A549 (cell line): ENCODE data around the gene PTGR1. TPM values are rescaled to one million over a fixed set of nuclear protein-coding genes. Genes with fewer than 3 reads are reported as not detected.

ENCODE experiments used
- ATAC-seq, 2 experiments: fragments of 200-7000 bp in 1 of 2; fragments of >200 bp in 1 of 2; cut with Nextera tagmentation in 1 of 2; cut with Tn5 transposase in 1 of 2; 3 replicates each; pipeline versions ENCODE4 v1.8.0 to v1.9.1; 2018 to 2020; ENCODE audit warnings: mild to moderate bottlenecking in 1 of 2, moderate library complexity in 1 of 2
- CTCF ChIA-PET: fragments of 300-600 bp; sonication (Branson Sonifier 250); formaldehyde crosslinking; extraction: SDS; loops from one replicate; lab custom pipeline; 2021; ENCODE audit warnings: antibody characterized with exemption, inconsistent platforms; lab: Yijun Ruan, JAX
- POLR2A ChIA-PET: fragments of 350-600 bp; formaldehyde crosslinking; extraction: SDS; loops from one replicate; lab custom pipeline; 2021; ENCODE audit warnings: antibody characterized with exemption, inconsistent platforms; lab: Yijun Ruan, JAX
- DNase-seq, 2 experiments: peaks; one replicate each; pipeline versions ENCODE4 v3.0.0 to v3.0.0-alpha.2; 2011 to 2016; ENCODE audit warnings: low read depth in 1 of 2, low spot score in 1 of 2
- FAIRE-seq: peaks from 2 replicates; lab custom pipeline; 2011; peaks lifted over from hg19 to GRCh38; lab: Jason Lieb, UNC
- H3K27ac ChIP-seq, 2 experiments: fragments of >200 bp; sonication (Bioruptor Twin); formaldehyde crosslinking; 3 replicates each; pipeline ENCODE4 v1.5.1; 2016 to 2017
- H3K4me1 ChIP-seq: fragments of >200 bp; sonication (Bioruptor Twin); formaldehyde crosslinking; 3 replicates; pipeline ENCODE4 v1.6.1; 2016
- H3K4me2 ChIP-seq: fragments of >200 bp; sonication (Bioruptor Twin); formaldehyde crosslinking; 3 replicates; pipeline ENCODE4 v1.6.1; 2016
- H3K4me3 ChIP-seq: fragments of >200 bp; sonication (Bioruptor Twin); formaldehyde crosslinking; 3 replicates; pipeline ENCODE4 v1.5.1; 2016
- H3K9me3 ChIP-seq: fragments of >200 bp; sonication (Bioruptor Twin); formaldehyde crosslinking; 3 replicates; pipeline ENCODE4 v1.6.1; 2016
- CBX2 ChIP-seq: fragments of 200-600 bp; sonication (generic); IDR thresholded peaks from 2 replicates; pipeline ENCODE4 v1.6.1; 2016; ENCODE audit warnings: low read depth, mild to moderate bottlenecking, borderline replicate concordance
- CHD4 ChIP-seq: fragments of 200-600 bp; sonication (generic); IDR thresholded peaks from 2 replicates; pipeline ENCODE4 v1.6.1; 2016; ENCODE audit warnings: antibody characterized with exemption, mild to moderate bottlenecking, borderline replicate concordance
- EHF ChIP-seq: fragments of 250-450 bp; sonication (Bioruptor Pico); IDR thresholded peaks from 2 replicates; pipeline ENCODE4 v1.5.0; 2020; ENCODE audit warnings: mild to moderate bottlenecking
- EHMT2 ChIP-seq: fragments of 200-600 bp; sonication (generic); IDR thresholded peaks from 2 replicates; pipeline ENCODE4 v1.6.1; 2016; ENCODE audit warnings: antibody characterized with exemption, low read depth, mild to moderate bottlenecking, moderate library complexity
- FOSB ChIP-seq: fragments of 250-450 bp; sonication (Bioruptor Pico); IDR thresholded peaks from 2 replicates; pipeline ENCODE4 v1.5.0; 2020; ENCODE audit warnings: mild to moderate bottlenecking, moderate library complexity
- FOSL2 ChIP-seq, 2 experiments: fragments of 450-650 bp in 1 of 2; fragments of >200 bp in 1 of 2; sonication (Bioruptor Twin) in 1 of 2; formaldehyde crosslinking; IDR thresholded peaks; 2 replicates each; pipeline versions ENCODE4 v1.5.0 to v1.6.1; 2016 to 2020; ENCODE audit warnings: mild to moderate bottlenecking in 1 of 2, moderate library complexity in 1 of 2
- FOXS1 ChIP-seq: fragments of 250-450 bp; sonication (Bioruptor Pico); IDR thresholded peaks from 2 replicates; pipeline ENCODE4 v1.5.0; 2020; ENCODE audit warnings: mild to moderate bottlenecking, moderate library complexity
- HOXA7 ChIP-seq: fragments of 250-450 bp; sonication (Bioruptor Pico); IDR thresholded peaks from 2 replicates; pipeline ENCODE4 v1.5.0; 2020; ENCODE audit warnings: mild to moderate bottlenecking, moderate library complexity
- HOXB13 ChIP-seq: fragments of 250-450 bp; sonication (Bioruptor Pico); IDR thresholded peaks from 2 replicates; pipeline ENCODE4 v1.5.0; 2020; ENCODE audit warnings: low read depth, mild to moderate bottlenecking, moderate library complexity
- HOXB5 ChIP-seq: fragments of 250-450 bp; sonication (Bioruptor Pico); IDR thresholded peaks from 2 replicates; pipeline ENCODE4 v1.5.0; 2020; ENCODE audit warnings: mild to moderate bottlenecking, moderate library complexity
- JUN ChIP-seq, 2 experiments: fragments of >200 bp; sonication (Bioruptor Twin); formaldehyde crosslinking; IDR thresholded peaks; 2 replicates in 1 of 2; 3 replicates in 1 of 2; pipeline ENCODE4 v1.6.1; 2016 to 2017
- JUNB ChIP-seq: fragments of >200 bp; sonication (Bioruptor Twin); formaldehyde crosslinking; IDR thresholded peaks from 2 replicates; pipeline ENCODE4 v1.6.1; 2016
- KDM1A ChIP-seq: fragments of 200-600 bp; sonication (generic); IDR thresholded peaks from 2 replicates; pipeline ENCODE4 v1.6.1; 2016; ENCODE audit warnings: low read depth, mild to moderate bottlenecking
- KDM5A ChIP-seq: fragments of 200-600 bp; sonication (generic); IDR thresholded peaks from 2 replicates; pipeline ENCODE4 v1.6.1; 2016; ENCODE audit warnings: antibody characterized with exemption, mild to moderate bottlenecking
- MAFK ChIP-seq: fragments of 450-650 bp; IDR thresholded peaks from 2 replicates; pipeline ENCODE4 v1.6.1; 2014; ENCODE audit not compliant: partially characterized antibody
- MAZ ChIP-seq: fragments of 150-350 bp; IDR thresholded peaks from 2 replicates; pipeline ENCODE4 v1.6.1; 2014; ENCODE audit warnings: antibody characterized with exemption, low read depth, low read length, borderline replicate concordance
- NPAS2 ChIP-seq: fragments of 250-450 bp; sonication (Bioruptor Pico); IDR thresholded peaks from 2 replicates; pipeline ENCODE4 v1.8.0; 2022; ENCODE audit warnings: mild to moderate bottlenecking, moderate library complexity, borderline replicate concordance
- PHF8 ChIP-seq: fragments of 200-600 bp; sonication (generic); IDR thresholded peaks from 2 replicates; pipeline ENCODE4 v1.6.1; 2016; ENCODE audit warnings: low read depth, mild to moderate bottlenecking, antibody characterized with exemption, moderate library complexity, borderline replicate concordance
- POLR2AphosphoS2 ChIP-seq: conservative IDR thresholded peaks from 2 replicates; pipeline ENCODE4 v1.6.1; 2012; ENCODE audit warnings: low read length, improper control_type of control experiment, inconsistent platforms
- RAD21 ChIP-seq, 2 experiments: fragments of >200 bp in 1 of 2; sonication (Bioruptor Twin) in 1 of 2; formaldehyde crosslinking in 1 of 2; IDR thresholded peaks in 1 of 2; conservative IDR thresholded peaks in 1 of 2; 2 replicates in 1 of 2; 3 replicates in 1 of 2; pipeline ENCODE4 v1.6.1; 2012 to 2018; ENCODE audit warnings: inconsistent platforms in 1 of 2
- RARB ChIP-seq: fragments of 250-450 bp; sonication (Bioruptor Pico); IDR thresholded peaks from 2 replicates; pipeline ENCODE4 v1.8.0; 2021; ENCODE audit warnings: mild to moderate bottlenecking, moderate library complexity
- RCOR1 ChIP-seq: fragments of 150-350 bp; IDR thresholded peaks from 2 replicates; pipeline ENCODE4 v1.6.1; 2014; ENCODE audit warnings: antibody characterized with exemption, low read length, low read depth
- SREBF2 ChIP-seq: fragments of 450-650 bp; IDR thresholded peaks from 2 replicates; pipeline ENCODE4 v1.6.1; 2014; ENCODE audit warnings: mild to moderate bottlenecking, moderate library complexity
- TP53 ChIP-seq: fragments of 250-450 bp; sonication (Bioruptor Pico); IDR thresholded peaks from 2 replicates; pipeline ENCODE4 v1.5.0; 2021; ENCODE audit warnings: mild to moderate bottlenecking, moderate library complexity
- ZC3H11A ChIP-seq: fragments of 450-650 bp; IDR thresholded peaks from 2 replicates; pipeline ENCODE4 v1.6.1; 2014; ENCODE audit warnings: antibody characterized with exemption, mild to moderate bottlenecking
- ZSCAN20 ChIP-seq: fragments of 250-450 bp; sonication (Bioruptor Pico); IDR thresholded peaks from 2 replicates; pipeline ENCODE4 v1.8.0; 2022; ENCODE audit warnings: mild to moderate bottlenecking, moderate library complexity
- WGBS: methylation state at CpG from one replicate; pipeline ENCODE4 v1.1.6; 2017; ENCODE audit errors: missing lambda C conversion rate; 5-methylcytosine and 5-hydroxymethylcytosine counted together
- polyA plus RNA-seq, 4 experiments: library from polyadenylated mRNA; depleted of rRNA in 3 of 4; stranded (reverse); fragments of >200 nt; fragmentation: RNase III in 1 of 4; extraction: RNeasy Plus Mini Kit Qiagen cat#74134 plus additional on column Dnase treatment in 1 of 4; gene quantifications; 2 replicates in 3 of 4; 3 replicates in 1 of 4; pipeline ENCODE4 v1.2.3, GENCODE V29; 2011 to 2017
- TF ChIP-seq, protein P1 (sequence below): fragments of 450-650 bp; IDR thresholded peaks from 2 replicates; pipeline ENCODE4 v1.6.1; 2014; ENCODE audit warnings: antibody characterized with exemption
- TF ChIP-seq, protein P2 (sequence below): fragments of >200 bp; sonication (Bioruptor Twin); formaldehyde crosslinking; IDR thresholded peaks from 2 replicates; pipeline ENCODE4 v1.6.1; 2016
- TF ChIP-seq, protein P3 (sequence below): IDR thresholded peaks from 2 replicates; pipeline ENCODE4 v1.6.1; 2012
- TF ChIP-seq, protein P4 (sequence below): IDR thresholded peaks from 2 replicates; pipeline ENCODE4 v1.6.1; 2012; ENCODE audit warnings: low read depth, borderline replicate concordance
- TF ChIP-seq, protein P5 (sequence below): fragments of 250-450 bp; sonication (Bioruptor Pico); IDR thresholded peaks from 2 replicates; pipeline ENCODE4 v1.5.0; 2020; ENCODE audit warnings: low read depth, mild to moderate bottlenecking, moderate library complexity
- TF ChIP-seq, protein P6 (sequence below): fragments of 250-450 bp; sonication (Bioruptor Pico); IDR thresholded peaks from 2 replicates; pipeline ENCODE4 v1.5.0; 2021; ENCODE audit warnings: mild to moderate bottlenecking, moderate library complexity, borderline replicate concordance
- TF ChIP-seq, protein P7 (sequence below): fragments of 150-350 bp; IDR thresholded peaks from 2 replicates; pipeline ENCODE4 v1.6.1; 2014; ENCODE audit warnings: low read depth, mild to moderate bottlenecking, low read length

PTGR1 gene
- polyA plus RNA-seq, 2 of the 4 experiments (the other 2 are of a cell fraction), result 552 to 672 TPM

DNA sequence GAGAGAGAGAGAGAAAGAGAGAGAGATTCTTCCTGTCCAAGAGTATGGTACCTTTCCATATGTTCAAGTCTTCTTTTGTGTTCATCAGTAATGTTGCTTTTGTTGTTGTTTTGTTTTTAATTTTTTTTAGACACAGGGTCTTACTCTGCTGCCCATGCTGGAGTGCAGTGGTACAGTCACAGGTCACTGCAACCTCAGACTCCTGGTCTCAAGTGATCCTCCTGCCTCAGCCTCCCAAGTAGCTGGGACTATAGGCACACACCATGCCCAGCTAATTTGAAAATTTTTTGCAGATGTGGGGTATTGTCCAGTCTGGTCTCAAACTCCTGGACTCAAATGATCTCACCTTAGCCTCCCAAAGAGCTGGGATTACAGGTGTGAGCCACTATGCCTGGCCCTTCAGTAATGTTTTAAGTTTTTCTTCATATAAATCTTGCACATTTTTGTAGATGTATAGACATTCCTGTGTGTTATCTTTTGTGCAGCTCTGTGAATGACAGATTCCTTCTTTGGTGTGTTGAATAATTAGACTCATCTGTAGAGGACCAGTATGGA is 38.2 kb downstream of the PTGR1 start:
- CTCF ChIA-PET, result no interaction called here

DNA sequence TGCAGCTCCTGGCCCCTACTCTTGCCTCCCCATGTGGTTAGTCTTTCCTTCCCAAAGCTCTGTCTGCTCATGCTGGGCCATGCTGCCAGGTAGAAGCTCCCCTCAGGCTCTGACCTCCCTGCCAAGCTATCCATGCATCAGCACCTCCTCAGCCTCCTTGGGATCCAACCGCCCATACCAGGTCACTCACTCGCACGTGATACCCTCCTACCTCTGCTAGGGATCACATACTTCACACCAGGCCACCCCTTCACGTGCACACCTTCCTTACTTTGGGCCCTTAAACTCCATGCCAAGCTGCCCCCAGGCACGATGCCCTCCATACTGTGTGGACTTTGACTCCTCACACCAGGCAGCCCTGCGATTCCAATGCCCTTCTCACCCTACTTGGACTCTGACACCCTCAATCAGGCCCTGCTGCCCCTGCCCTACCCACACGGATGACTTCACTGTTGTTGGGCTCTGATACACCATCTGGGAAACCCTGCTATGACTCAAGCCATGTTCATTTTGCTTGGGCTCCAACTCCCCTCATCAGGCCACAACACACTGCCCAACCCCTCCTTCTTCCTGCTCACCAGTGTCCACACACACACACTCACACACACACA is 40.3 kb downstream of the PTGR1 start:
- ChIA-PET POLR2A (interaction anchor here (0.6 to 1.0 kb wide), 2 partner anchors 76 to 102 kb away, joined by 3 to 4 read pairs; partner anchors contain the start of gene GNG10), CTCF (no interaction called here)
- DNase-seq, result peak in 1 of 2 experiments; percentile 53
- peak; percentile 68 to 69 for ATAC-seq
- Histone ChIP-seq H3K4me2 (no peak overlapping the region), H3K4me1 (no peaks in the 10 kb centered on the region), H3K9me3 (peaks cover 37% of the 10 kb centered on the region), H3K27ac (no peak overlapping the region), H3K4me3 (no peak overlapping the region)
- FAIRE-seq, result no peak
- 73% methylated on average over 7 of the region's 7 CpGs for WGBS
- TF ChIP-seq CHD4 (no peak), JUN (IDR thresholded peaks at IDR 0.05) (no peak), ZSCAN20 (CRISPR knock-in tag) (no peak), MAZ (no peak), FOSL2 (IDR thresholded peaks at IDR 0.05) (no peak), FOSL2 (CRISPR knock-in tag; IDR thresholded peaks at IDR 0.05) (peak; percentile 32), ZC3H11A (no peak), FOSB (CRISPR knock-in tag) (peak; percentile 46; the same call in 1 of the 2 replicates), MAFK (no peak), PHF8 (no peak), HOXA7 (CRISPR knock-in tag) (peak; percentile 71)
- TF ChIP-seq, protein P1, sequence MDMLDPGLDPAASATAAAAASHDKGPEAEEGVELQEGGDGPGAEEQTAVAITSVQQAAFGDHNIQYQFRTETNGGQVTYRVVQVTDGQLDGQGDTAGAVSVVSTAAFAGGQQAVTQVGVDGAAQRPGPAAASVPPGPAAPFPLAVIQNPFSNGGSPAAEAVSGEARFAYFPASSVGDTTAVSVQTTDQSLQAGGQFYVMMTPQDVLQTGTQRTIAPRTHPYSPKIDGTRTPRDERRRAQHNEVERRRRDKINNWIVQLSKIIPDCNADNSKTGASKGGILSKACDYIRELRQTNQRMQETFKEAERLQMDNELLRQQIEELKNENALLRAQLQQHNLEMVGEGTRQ, result no peak
- TF ChIP-seq, protein P2, sequence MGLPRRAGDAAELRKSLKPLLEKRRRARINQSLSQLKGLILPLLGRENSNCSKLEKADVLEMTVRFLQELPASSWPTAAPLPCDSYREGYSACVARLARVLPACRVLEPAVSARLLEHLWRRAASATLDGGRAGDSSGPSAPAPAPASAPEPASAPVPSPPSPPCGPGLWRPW, result no peak

More for the DNA sequence above, 38.2 kb downstream of the PTGR1 start:
- FAIRE-seq (no peak), ATAC-seq (no peak; a peak in 2 of 6 replicates), DNase-seq (peak in 1 of 2 experiments; percentile 42)
- Histone ChIP-seq H3K27ac (no peak overlapping the region), H3K4me1 (no peaks in the 10 kb centered on the region), H3K4me3 (no peak overlapping the region), H3K9me3 (peaks cover 17% of the 10 kb centered on the region), H3K4me2 (no peak overlapping the region)
- POLR2A ChIA-PET, result no interaction called here
- TF ChIP-seq POLR2AphosphoS2 (peak; percentile 78; the same call in 1 of the 2 replicates), ZC3H11A (no peak), JUNB (no peak), FOSB (CRISPR knock-in tag) (peak; percentile 90), HOXB13 (CRISPR knock-in tag) (no peak), HOXA7 (CRISPR knock-in tag) (peak; percentile 92; the same call in 1 of the 2 replicates), RCOR1 (no peak), RARB (CRISPR knock-in tag) (peak; percentile 76; the same call in 1 of the 2 replicates), HOXB5 (CRISPR knock-in tag) (no peak), FOXS1 (CRISPR knock-in tag) (no peak), KDM5A (no peak), SREBF2 (no peak), NPAS2 (CRISPR knock-in tag) (no peak), JUN (IDR thresholded peaks at IDR 0.05) (0 out of 5 replicates have a peak, but pooled peaks of 1 of the 2 experiments have one; percentile 3), EHF (CRISPR knock-in tag) (no peak), CBX2 (no peak), RAD21 (conservative IDR thresholded peaks at IDR 0.05 in 1 of 2, IDR thresholded peaks at IDR 0.05 in 1 of 2) (no peak), EHMT2 (no peak), TP53 (CRISPR knock-in tag) (0 out of 2 replicates have a peak, but pooled peaks have one; percentile 7), KDM1A (no peak), ZSCAN20 (CRISPR knock-in tag) (no peak)
- TF ChIP-seq, protein P3, sequence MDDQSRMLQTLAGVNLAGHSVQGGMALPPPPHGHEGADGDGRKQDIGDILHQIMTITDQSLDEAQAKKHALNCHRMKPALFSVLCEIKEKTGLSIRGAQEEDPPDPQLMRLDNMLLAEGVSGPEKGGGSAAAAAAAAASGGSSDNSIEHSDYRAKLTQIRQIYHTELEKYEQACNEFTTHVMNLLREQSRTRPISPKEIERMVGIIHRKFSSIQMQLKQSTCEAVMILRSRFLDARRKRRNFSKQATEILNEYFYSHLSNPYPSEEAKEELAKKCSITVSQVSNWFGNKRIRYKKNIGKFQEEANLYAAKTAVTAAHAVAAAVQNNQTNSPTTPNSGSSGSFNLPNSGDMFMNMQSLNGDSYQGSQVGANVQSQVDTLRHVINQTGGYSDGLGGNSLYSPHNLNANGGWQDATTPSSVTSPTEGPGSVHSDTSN, result no peak
- TF ChIP-seq, protein P4, sequence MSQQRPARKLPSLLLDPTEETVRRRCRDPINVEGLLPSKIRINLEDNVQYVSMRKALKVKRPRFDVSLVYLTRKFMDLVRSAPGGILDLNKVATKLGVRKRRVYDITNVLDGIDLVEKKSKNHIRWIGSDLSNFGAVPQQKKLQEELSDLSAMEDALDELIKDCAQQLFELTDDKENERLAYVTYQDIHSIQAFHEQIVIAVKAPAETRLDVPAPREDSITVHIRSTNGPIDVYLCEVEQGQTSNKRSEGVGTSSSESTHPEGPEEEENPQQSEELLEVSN, result no peak
- TF ChIP-seq, protein P5, sequence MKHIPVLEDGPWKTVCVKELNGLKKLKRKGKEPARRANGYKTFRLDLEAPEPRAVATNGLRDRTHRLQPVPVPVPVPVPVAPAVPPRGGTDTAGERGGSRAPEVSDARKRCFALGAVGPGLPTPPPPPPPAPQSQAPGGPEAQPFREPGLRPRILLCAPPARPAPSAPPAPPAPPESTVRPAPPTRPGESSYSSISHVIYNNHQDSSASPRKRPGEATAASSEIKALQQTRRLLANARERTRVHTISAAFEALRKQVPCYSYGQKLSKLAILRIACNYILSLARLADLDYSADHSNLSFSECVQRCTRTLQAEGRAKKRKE (CRISPR knock-in tag), result no peak
- TF ChIP-seq, protein P6, sequence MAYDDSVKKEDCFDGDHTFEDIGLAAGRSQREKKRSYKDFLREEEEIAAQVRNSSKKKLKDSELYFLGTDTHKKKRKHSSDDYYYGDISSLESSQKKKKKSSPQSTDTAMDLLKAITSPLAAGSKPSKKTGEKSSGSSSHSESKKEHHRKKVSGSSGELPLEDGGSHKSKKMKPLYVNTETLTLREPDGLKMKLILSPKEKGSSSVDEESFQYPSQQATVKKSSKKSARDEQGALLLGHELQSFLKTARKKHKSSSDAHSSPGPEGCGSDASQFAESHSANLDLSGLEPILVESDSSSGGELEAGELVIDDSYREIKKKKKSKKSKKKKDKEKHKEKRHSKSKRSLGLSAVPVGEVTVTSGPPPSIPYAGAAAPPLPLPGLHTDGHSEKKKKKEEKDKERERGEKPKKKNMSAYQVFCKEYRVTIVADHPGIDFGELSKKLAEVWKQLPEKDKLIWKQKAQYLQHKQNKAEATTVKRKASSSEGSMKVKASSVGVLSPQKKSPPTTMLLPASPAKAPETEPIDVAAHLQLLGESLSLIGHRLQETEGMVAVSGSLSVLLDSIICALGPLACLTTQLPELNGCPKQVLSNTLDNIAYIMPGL (CRISPR knock-in tag), result no peak
- TF ChIP-seq, protein P1, result no peak
- TF ChIP-seq, protein P7, sequence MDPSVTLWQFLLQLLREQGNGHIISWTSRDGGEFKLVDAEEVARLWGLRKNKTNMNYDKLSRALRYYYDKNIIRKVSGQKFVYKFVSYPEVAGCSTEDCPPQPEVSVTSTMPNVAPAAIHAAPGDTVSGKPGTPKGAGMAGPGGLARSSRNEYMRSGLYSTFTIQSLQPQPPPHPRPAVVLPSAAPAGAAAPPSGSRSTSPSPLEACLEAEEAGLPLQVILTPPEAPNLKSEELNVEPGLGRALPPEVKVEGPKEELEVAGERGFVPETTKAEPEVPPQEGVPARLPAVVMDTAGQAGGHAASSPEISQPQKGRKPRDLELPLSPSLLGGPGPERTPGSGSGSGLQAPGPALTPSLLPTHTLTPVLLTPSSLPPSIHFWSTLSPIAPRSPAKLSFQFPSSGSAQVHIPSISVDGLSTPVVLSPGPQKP, result no peak
